Transverse colon (tissue), 4 donors: ENCODE results near the gene RPP30. TPM values are rescaled to one million over a fixed set of nuclear protein-coding genes. Genes with fewer than 3 reads are reported as not detected.

Source experiments
- DNase-seq: peaks from one replicate; pipeline ENCODE4 v3.0.0-alpha.2; 2019
- H3K27ac ChIP-seq, 4 donors: fragments of 200-600 bp; sonication (generic); 2 replicates each; pipeline ENCODE4 v1.5.1; 2016 to 2018; ENCODE audit warnings: inconsistent platforms in 4 of 4
- H3K27me3 ChIP-seq: fragments of 200-600 bp; sonication (generic); 2 replicates; pipeline ENCODE4 v1.5.1; 2017; ENCODE audit warnings: inconsistent platforms
- H3K36me3 ChIP-seq, 4 donors: fragments of 200-600 bp; sonication (generic); 2 replicates each; pipeline ENCODE4 v1.5.1; 2017 to 2019; ENCODE audit warnings: inconsistent platforms in 4 of 4
- H3K4me1 ChIP-seq, 4 donors: fragments of 200-600 bp; sonication (generic); 2 replicates each; pipeline ENCODE4 v1.5.1; 2017 to 2020; ENCODE audit warnings: inconsistent platforms in 4 of 4
- H3K4me3 ChIP-seq, 4 donors: fragments of 200-600 bp; sonication (generic); 1 replicate in 1 of 4; 2 replicates in 3 of 4; pipeline versions ENCODE4 v1.5.1 to v1.6.1; 2017 to 2019; ENCODE audit warnings: inconsistent platforms in 4 of 4
- H3K9me3 ChIP-seq, 2 donors: fragments of 200-600 bp; sonication (generic); 2 replicates each; pipeline ENCODE4 v1.5.1; 2017 to 2019; ENCODE audit warnings: inconsistent platforms in 2 of 2
- CTCF ChIP-seq, 5 experiments: fragments of 200-600 bp in 3 of 5; fragments of 450-650 bp in 2 of 5; sonication (generic) in 3 of 5; IDR thresholded peaks; 1 replicate in 2 of 5; 2 replicates in 3 of 5; pipeline ENCODE4 v1.5.1; 2016 to 2017; ENCODE audit warnings: antibody characterized with exemption in 5 of 5, inconsistent platforms in 3 of 5, mild to moderate bottlenecking in 2 of 5, moderate library complexity in 1 of 5
- EP300 ChIP-seq: sonication (generic); formaldehyde crosslinking; IDR thresholded peaks from one replicate; pipeline ENCODE4 v1.6.1; 2017; ENCODE audit warnings: antibody characterized with exemption, low read depth
- POLR2A ChIP-seq: fragments of 450-650 bp; IDR thresholded peaks from one replicate; pipeline ENCODE4 v1.6.1; 2016; ENCODE audit warnings: antibody characterized with exemption, mild to moderate bottlenecking, moderate library complexity
- POLR2AphosphoS5 ChIP-seq, 3 donors: sonication (generic); formaldehyde crosslinking; IDR thresholded peaks; one replicate each; pipeline ENCODE4 v1.6.1; 2016; ENCODE audit warnings: antibody characterized with exemption in 3 of 3
- WGBS, 2 donors: methylation state at CpG; one replicate each; pipeline ENCODE4 v1.1.5; 2018; ENCODE audit warnings: low coverage in 1 of 2; 5-methylcytosine and 5-hydroxymethylcytosine counted together
- in situ Hi-C, 4 donors: fragments of 200-750 bp; cut with MboI; loops; one replicate each; pipeline versions ENCODE4 v1.15.0 to v1.15.1; 2017; ENCODE audit warnings: low sequenced_read_pairs in 3 of 4, low pct_ligation_motif_present in 1 of 4, low pct_unique_long_range_greater_than_20kb in 1 of 4
- intact Hi-C: fragments of 100-400 bp; cut with DNase I; formaldehyde crosslinking; loops from one replicate; pipeline ENCODE4 v1.15.1; 2023; ENCODE audit warnings: low total_unique reads
- total RNA-seq, 4 donors: library from RNA; depleted of rRNA; stranded (reverse); fragments of >200 nt; gene quantifications; one replicate each; pipeline ENCODE4 v1.1.0, GENCODE V29; 2016

RPP30 gene
- total RNA-seq, 4 donors from 2014 or later: 4.6 to 48.3 (median 18.7) TPM

- in situ Hi-C loops (loop anchor here in 1 of 4 donors (25.0 kb wide), 1 partner anchor 1051 kb away; no protein-coding TSS in a partner anchor), intact Hi-C loops (no loop called here)
- TF ChIP-seq CTCF (IDR thresholded peaks at IDR 0.05) (peak; percentile 25 to 44 (median 37)), EP300 (no peak)
- WGBS, 2 donors: 0 to 33% methylated on average over 1 to 2 of the region's 2 CpGs
- H3K4me1 ChIP-seq: peaks cover 0 to 5% (median 2%) of the 10 kb centered on the region in 4 donors
- no peaks in the 10 kb centered on the region for H3K36me3 ChIP-seq
- no peak for DNase-seq
- H3K4me3 ChIP-seq: no peak overlapping the region
- H3K9me3 ChIP-seq: no peaks in the 10 kb centered on the region
- H3K27ac ChIP-seq: no peak overlapping the region
- H3K27me3 ChIP-seq: peaks cover 60% of the 10 kb centered on the region
Measured at GRCh38 chr10:90862908-90863514, 8.8 kb upstream of the RPP30 start.

- 29 to 34% methylated on average over 3 of the region's 3 CpGs for WGBS, 2 donors
- intact Hi-C loops: no loop called here
- TF ChIP-seq POLR2AphosphoS5 (IDR thresholded peaks at IDR 0.05) (no peak), EP300 (no peak), CTCF (IDR thresholded peaks at IDR 0.05) (no peak), POLR2A (no peak)
- in situ Hi-C loops: loop anchor here in 1 of 4 donors (25.0 kb wide), 1 partner anchor 1053 kb away; no protein-coding TSS in a partner anchor
- no peaks in the 10 kb centered on the region for H3K4me1 ChIP-seq
- peaks cover 0 to 7% of the 10 kb centered on the region in 2 donors for H3K9me3 ChIP-seq
- H3K4me3 ChIP-seq: no peak overlapping the region
- DNase-seq: no peak
- H3K27ac ChIP-seq: no peak overlapping the region
- H3K27me3 ChIP-seq: peaks cover 46% of the 10 kb centered on the region
- H3K36me3 ChIP-seq: no peaks in the 10 kb centered on the region
Measured at GRCh38 chr10:90865401-90865800, 6.4 kb upstream of the RPP30 start.

- intact Hi-C loops (no loop called here), in situ Hi-C loops (loop anchor here in 1 of 4 donors (25.0 kb wide), 1 partner anchor 1054 kb away; no protein-coding TSS in a partner anchor)
- no peak for TF ChIP-seq EP300
- TF ChIP-seq CTCF (IDR thresholded peaks at IDR 0.05): no peak
- TF ChIP-seq POLR2AphosphoS5 (IDR thresholded peaks at IDR 0.05): no peak
- no peak for TF ChIP-seq POLR2A
- Histone ChIP-seq H3K27ac (no peak overlapping the region), H3K4me3 (no peak overlapping the region), H3K9me3 (peaks cover 0 to 7% of the 10 kb centered on the region in 2 donors), H3K4me1 (peaks cover 0 to under 1% (median 0%) of the 10 kb centered on the region in 4 donors), H3K36me3 (no peaks in the 10 kb centered on the region), H3K27me3 (peaks cover 46% of the 10 kb centered on the region)
- DNase-seq: no peak
- WGBS, 2 donors: 86 to 89% methylated on average over 2 to 4 of the region's 4 CpGs
Measured at GRCh38 chr10:90866050-90866598, 5.7 kb upstream of the RPP30 start.

GRCh38 chr10:90871279-90871765, 452 bp upstream of the RPP30 start:
- TF ChIP-seq POLR2A: no peak
- peak; percentile 15 to 38 (median 32) for TF ChIP-seq CTCF (IDR thresholded peaks at IDR 0.05)
- WGBS, 2 donors: 8 to 14% methylated on average over 14 of the region's 14 CpGs
- in situ Hi-C loops: loop anchor here in 1 of 4 donors (25.0 kb wide), 1 partner anchor 1059 kb away; no protein-coding TSS in a partner anchor
- Histone ChIP-seq H3K4me3 (peak overlapping the region; percentile 55 to 88 (median 79)), H3K27me3 (peaks cover 18% of the 10 kb centered on the region), H3K27ac (peak overlapping the region; percentile 66 to 83 (median 74)), H3K4me1 (peaks cover 11 to 21% (median 18%) of the 10 kb centered on the region in 4 donors), H3K9me3 (peaks cover 0 to 7% of the 10 kb centered on the region in 2 donors), H3K36me3 (peaks cover 0 to 5% (median 0%) of the 10 kb centered on the region in 4 donors)
- intact Hi-C loops: no loop called here
- peak; percentile 21 for DNase-seq
